Stomach smooth muscle (tissue), 2 donors: ENCODE data around the gene THAP8.
A peak's percentile ranks its signal among the peaks of the same experiment; 100 is the strongest.

Experiments
- H3K27ac ChIP-seq: one replicate; pipeline ENCODE4 v1.7.0; 2013; ENCODE audit warnings: mild to moderate bottlenecking, low read length, inconsistent platforms
- H3K27me3 ChIP-seq, 2 donors: one replicate each; pipeline ENCODE4 v1.7.0; 2013; ENCODE audit warnings: low read length in 2 of 2; ENCODE audit not compliant: insufficient read depth in 2 of 2, control insufficient read depth in 1 of 2
- H3K36me3 ChIP-seq, 2 donors: one replicate each; pipeline ENCODE4 v1.7.0; 2013; ENCODE audit warnings: low read length in 2 of 2; ENCODE audit not compliant: control insufficient read depth in 2 of 2, insufficient read depth in 2 of 2
- H3K4me1 ChIP-seq: one replicate; pipeline ENCODE4 v1.7.0; 2013; ENCODE audit warnings: low read length; ENCODE audit not compliant: control insufficient read depth, insufficient read depth
- H3K4me3 ChIP-seq, 2 donors: one replicate each; pipeline ENCODE4 v1.7.0; 2013; ENCODE audit warnings: low read length in 2 of 2
- H3K9ac ChIP-seq, 2 donors: one replicate each; pipeline ENCODE4 v1.7.0; 2013; ENCODE audit warnings: low read length in 2 of 2, mild to moderate bottlenecking in 1 of 2
- H3K9me3 ChIP-seq, 2 donors: one replicate each; pipeline ENCODE4 v1.7.0; 2013; ENCODE audit warnings: low read length in 2 of 2; ENCODE audit not compliant: control insufficient read depth in 2 of 2
- donor health status: healthy.
- donor health status: Pancreatic carcinoma.

THAP8 gene

GRCh38 chr19:36067681-36068080 is 13.6 kb upstream of the THAP8 start:
- H3K4me1 ChIP-seq: no peaks in the 10 kb centered on the region
- H3K9ac ChIP-seq: no peak overlapping the region
- H3K27ac ChIP-seq: no peak overlapping the region
- H3K36me3 ChIP-seq: no peaks in the 10 kb centered on the region
- H3K9me3 ChIP-seq: no peaks in the 10 kb centered on the region
- no peak overlapping the region for H3K4me3 ChIP-seq
- no peaks in the 10 kb centered on the region for H3K27me3 ChIP-seq

GRCh38 chr19:36064826-36065225 is 10.7 kb upstream of the THAP8 start:
- Histone ChIP-seq H3K27ac (no peak overlapping the region), H3K4me1 (no peaks in the 10 kb centered on the region), H3K27me3 (no peaks in the 10 kb centered on the region), H3K36me3 (no peaks in the 10 kb centered on the region), H3K4me3 (no peak overlapping the region), H3K9me3 (no peaks in the 10 kb centered on the region), H3K9ac (no peak overlapping the region)

DNA sequence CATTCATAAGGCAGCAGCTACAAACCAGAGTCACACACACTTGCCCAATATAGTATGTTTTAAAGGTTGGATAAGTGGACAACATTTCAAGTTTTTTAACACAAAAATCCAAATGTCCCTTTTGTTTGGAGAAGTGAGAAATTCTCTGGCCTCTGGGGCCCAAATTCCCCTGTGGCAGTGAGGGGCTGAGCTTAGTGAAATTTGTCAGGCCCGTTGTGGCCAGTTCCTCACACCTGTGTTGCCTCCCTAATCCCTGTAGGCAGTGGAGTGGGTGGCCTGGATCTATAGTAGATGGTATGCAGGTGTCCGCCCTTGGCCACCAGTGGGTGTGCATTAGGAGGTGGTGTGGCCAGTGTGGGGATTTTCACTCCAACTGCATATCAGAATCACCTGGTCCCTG is 7.3 kb upstream of the THAP8 start:
- H3K36me3 ChIP-seq: no peaks in the 10 kb centered on the region
- H3K27ac ChIP-seq: no peak overlapping the region
- no peaks in the 10 kb centered on the region for H3K27me3 ChIP-seq
- H3K4me1 ChIP-seq: no peaks in the 10 kb centered on the region
- H3K9me3 ChIP-seq: no peaks in the 10 kb centered on the region
- H3K4me3 ChIP-seq: no peak overlapping the region
- H3K9ac ChIP-seq: no peak overlapping the region

- H3K4me1 ChIP-seq: peaks cover 2% of the 10 kb centered on the region
- H3K36me3 ChIP-seq: no peaks in the 10 kb centered on the region
- no peak overlapping the region for H3K27ac ChIP-seq
- no peak overlapping the region for H3K9ac ChIP-seq
- H3K27me3 ChIP-seq: no peaks in the 10 kb centered on the region
- no peaks in the 10 kb centered on the region for H3K9me3 ChIP-seq
- H3K4me3 ChIP-seq: no peak overlapping the region
Observed at GRCh38 chr19:36060430-36060829, 6.3 kb upstream of the THAP8 start.

DNA sequence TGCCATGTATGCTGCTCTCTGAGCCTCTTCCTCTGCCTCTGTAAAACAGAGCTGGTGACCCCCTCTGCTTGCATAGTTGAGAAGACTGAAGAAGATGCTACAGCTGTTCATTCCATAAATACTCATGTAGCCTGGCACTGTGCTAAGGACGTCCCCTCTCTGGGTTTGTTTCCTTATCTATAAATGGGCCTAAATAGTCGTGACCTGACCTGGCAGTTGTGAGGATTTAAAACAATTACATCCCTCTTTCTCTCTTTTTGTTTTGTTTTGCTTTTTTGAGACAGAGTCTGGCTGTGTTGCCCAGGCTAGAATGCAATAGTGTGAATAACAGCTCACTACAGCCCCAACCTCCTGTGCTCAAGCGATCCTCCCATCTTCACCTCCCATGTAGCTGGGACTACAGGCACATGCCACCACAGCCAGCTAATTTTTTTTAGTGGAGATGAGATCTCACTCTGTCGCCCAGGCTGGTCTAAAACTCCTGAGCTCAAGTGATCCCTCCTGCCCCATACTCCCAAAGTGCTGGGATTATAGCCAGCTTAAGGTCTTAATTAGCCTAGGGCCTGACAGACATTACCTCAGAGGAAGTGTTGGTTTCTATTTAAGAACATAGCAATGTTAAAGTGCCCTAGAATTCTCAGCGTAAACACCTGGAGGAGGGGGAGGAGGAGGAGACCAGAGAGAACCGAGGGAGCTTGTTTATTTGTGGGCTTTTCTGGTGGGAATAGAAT is 5.3 kb upstream of the THAP8 start:
- H3K27me3 ChIP-seq: no peaks in the 10 kb centered on the region
- H3K27ac ChIP-seq: no peak overlapping the region
- no peaks in the 10 kb centered on the region for H3K36me3 ChIP-seq
- H3K4me1 ChIP-seq: peaks cover 9% of the 10 kb centered on the region
- no peak overlapping the region for H3K4me3 ChIP-seq
- no peak overlapping the region for H3K9ac ChIP-seq
- H3K9me3 ChIP-seq: no peaks in the 10 kb centered on the region

DNA sequence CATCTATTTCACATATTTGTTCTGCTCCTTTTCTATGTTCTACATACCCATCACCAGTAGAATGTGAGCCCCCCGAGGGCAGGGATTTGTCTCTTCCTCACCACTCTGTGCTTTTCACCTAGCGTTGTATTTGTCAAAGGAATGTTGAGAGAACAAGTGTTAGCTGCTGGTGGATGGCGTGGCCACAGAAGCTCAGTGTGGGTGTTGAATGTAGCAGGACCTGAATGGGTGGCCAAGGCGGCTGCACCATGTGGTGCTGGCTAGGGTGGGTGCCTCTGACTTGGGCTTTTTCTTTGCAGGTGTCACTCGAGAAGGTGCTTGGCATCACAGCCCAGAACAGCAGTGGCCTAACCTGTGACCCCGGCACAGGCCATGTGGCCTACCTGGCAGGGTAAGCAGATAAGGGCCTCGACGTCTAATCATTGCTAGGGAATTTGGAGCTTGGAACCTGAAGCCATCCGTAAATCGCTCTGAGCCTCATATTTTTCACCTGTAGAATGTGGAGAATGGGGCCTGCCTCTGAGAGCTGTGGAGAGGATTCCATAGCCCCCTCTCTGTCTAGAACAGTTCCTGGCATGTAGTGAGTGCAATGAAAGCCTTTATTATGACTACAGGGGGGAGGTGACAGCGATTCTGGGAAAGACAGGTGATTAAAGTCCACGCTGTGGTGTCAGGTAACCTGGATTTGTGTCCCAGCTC is 4.5 kb upstream of the THAP8 start:
- Histone ChIP-seq H3K36me3 (no peaks in the 10 kb centered on the region), H3K4me1 (peaks cover 9% of the 10 kb centered on the region), H3K27ac (no peak overlapping the region), H3K9ac (no peak overlapping the region), H3K4me3 (no peak overlapping the region), H3K27me3 (no peaks in the 10 kb centered on the region), H3K9me3 (no peaks in the 10 kb centered on the region)

GRCh38 chr19:36054733-36055686 is 925 bp upstream of the THAP8 start, which contains the start of gene WDR62:
TSS of gene WDR62 (plus strand) at chr19:36054897. CDS start at chr19:36054972, 75 bp downstream.
- peak within 1 kb of the TSS; percentile 88 to 91 for H3K4me3 ChIP-seq
- H3K27ac ChIP-seq: peak within 1 kb of the TSS; percentile 89
- no peaks in the 10 kb centered on the region for H3K27me3 ChIP-seq
- H3K36me3 ChIP-seq: no peaks in the 10 kb centered on the region
- H3K9me3 ChIP-seq: no peaks in the 10 kb centered on the region
- H3K9ac ChIP-seq: peak within 1 kb of the TSS; percentile 63 to 84
- peaks cover 14% of the 10 kb centered on the region for H3K4me1 ChIP-seq

DNA sequence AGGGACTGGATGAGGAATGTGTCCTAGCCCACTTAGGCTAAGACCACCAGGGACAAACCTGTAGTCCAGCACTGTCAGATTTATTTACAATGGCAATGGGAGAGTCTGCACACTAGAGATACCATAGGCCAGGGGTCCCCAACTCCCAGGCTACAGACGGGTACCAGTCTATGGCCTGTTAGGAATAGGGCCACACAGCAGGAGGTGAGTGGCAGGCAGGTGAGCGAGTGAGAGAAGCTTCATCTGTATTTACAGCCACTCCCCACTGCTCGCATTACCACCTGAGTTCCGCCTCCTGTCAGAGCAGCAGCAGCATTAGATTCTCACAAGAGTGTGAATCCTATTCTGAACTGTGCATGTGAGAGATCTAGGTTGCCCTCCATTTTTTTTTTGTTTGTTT is 2.4 kb downstream of the THAP8 start:
- H3K9me3 ChIP-seq: no peaks in the 10 kb centered on the region
- H3K4me1 ChIP-seq: peaks cover 21% of the 10 kb centered on the region
- no peak overlapping the region for H3K4me3 ChIP-seq
- no peaks in the 10 kb centered on the region for H3K36me3 ChIP-seq
- no peaks in the 10 kb centered on the region for H3K27me3 ChIP-seq
- peak overlapping the region; percentile 31 for H3K27ac ChIP-seq
- no peak overlapping the region for H3K9ac ChIP-seq

DNA sequence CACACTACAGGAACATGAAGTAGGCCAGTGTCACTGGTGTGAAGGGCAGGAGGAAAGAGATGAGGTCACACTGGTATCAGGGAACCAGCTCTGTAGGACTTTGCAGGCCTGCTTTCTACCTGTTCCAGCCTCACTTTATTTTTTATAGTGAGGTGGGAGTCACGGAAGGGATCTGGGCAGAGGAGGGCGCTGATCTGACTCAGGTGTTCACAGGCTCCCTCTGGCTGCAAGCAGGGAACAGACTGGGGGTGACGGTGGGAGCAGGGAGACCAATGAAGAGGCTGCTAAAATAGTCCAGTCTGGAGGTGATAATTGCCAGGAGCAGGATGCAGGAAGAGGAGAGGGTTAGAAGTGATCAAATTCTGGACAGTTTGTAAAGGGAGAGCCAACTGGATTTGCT is 2.8 kb downstream of the THAP8 start:
- Histone ChIP-seq H3K9me3 (no peaks in the 10 kb centered on the region), H3K4me1 (peaks cover 23% of the 10 kb centered on the region), H3K4me3 (no peak overlapping the region), H3K36me3 (no peaks in the 10 kb centered on the region), H3K9ac (peak overlapping the region in 1 of 2 donors; percentile 27), H3K27me3 (no peaks in the 10 kb centered on the region), H3K27ac (peak overlapping the region; percentile 31)

- peaks cover 21% of the 10 kb centered on the region for H3K4me1 ChIP-seq
- H3K9me3 ChIP-seq: no peaks in the 10 kb centered on the region
- no peak overlapping the region for H3K27ac ChIP-seq
- H3K27me3 ChIP-seq: no peaks in the 10 kb centered on the region
- H3K9ac ChIP-seq: no peak overlapping the region
- no peaks in the 10 kb centered on the region for H3K36me3 ChIP-seq
- H3K4me3 ChIP-seq: no peak overlapping the region
Observed at GRCh38 chr19:36049080-36049698, 4.9 kb downstream of the THAP8 start.
